Panc1 (cell line): ENCODE results near the gene FBXO17. TPM values are rescaled to one million over a fixed set of nuclear protein-coding genes. Genes with fewer than 3 reads are reported as not detected.

Experiments
- ATAC-seq: fragments of 200-7000 bp; cut with Tn5 transposase; 2 replicates; pipeline ENCODE4 v1.9.1; 2020; ENCODE audit warnings: mild to moderate bottlenecking, moderate library complexity
- BruUV-seq: library from RNA; stranded (reverse); fragments of 400-500 nt; replicated peaks from 2 replicates; lab custom pipeline; 2021; lab: Mats Ljungman, UMichigan
- CTCF ChIA-PET: fragments of 300-600 bp; sonication (Branson Sonifier 250); formaldehyde crosslinking; loops from one replicate; lab custom pipeline; 2022; ENCODE audit warnings: antibody characterized with exemption; lab: Charles Lee
- POLR2A ChIA-PET: fragments of 300-600 bp; sonication (Branson Sonifier 250); formaldehyde crosslinking; loops from one replicate; lab custom pipeline; 2022; ENCODE audit warnings: antibody characterized with exemption; lab: Charles Lee
- DNase-seq: peaks from one replicate; pipeline ENCODE4 v3.0.0-alpha.2; 2010; ENCODE audit warnings: low read depth, low spot score
- H3K27ac ChIP-seq: 2 replicates; pipeline ENCODE4 v1.5.1; 2011; ENCODE audit warnings: mild to moderate bottlenecking, low read length, inconsistent platforms
- H3K27me3 ChIP-seq: fragments of 200-500 bp; sonication (Bioruptor generic); 2 replicates; pipeline ENCODE4 v1.6.0; 2014; ENCODE audit warnings: low read length, inconsistent platforms; ENCODE audit not compliant: control insufficient read depth, insufficient read depth
- H3K36me3 ChIP-seq: fragments of 200-500 bp; sonication (Bioruptor generic); 2 replicates; pipeline ENCODE4 v1.5.1; 2014; ENCODE audit warnings: inconsistent platforms, mild to moderate bottlenecking, low read length, moderate library complexity; ENCODE audit not compliant: control insufficient read depth, insufficient read depth
- H3K4me1 ChIP-seq: 2 replicates; pipeline ENCODE4 v1.5.1; 2011; ENCODE audit warnings: inconsistent platforms, mild to moderate bottlenecking, low read length, moderate library complexity; ENCODE audit not compliant: control insufficient read depth, insufficient read depth
- H3K4me3 ChIP-seq, 2 experiments: 2 replicates each; pipeline ENCODE4 v1.5.1; 2011 to 2012; ENCODE audit warnings: low read depth in 2 of 2, low read length in 2 of 2, mild to moderate bottlenecking in 2 of 2, inconsistent platforms in 1 of 2, moderate library complexity in 1 of 2
- H3K9me3 ChIP-seq: fragments of 200-500 bp; sonication (Bioruptor generic); 2 replicates; pipeline ENCODE4 v1.5.1; 2014; ENCODE audit warnings: low read depth, mild to moderate bottlenecking, inconsistent platforms, low read length, moderate library complexity; ENCODE audit not compliant: control insufficient read depth, insufficient read depth
- CTCF ChIP-seq: fragments of 450-650 bp; IDR thresholded peaks from 2 replicates; pipeline ENCODE4 v1.5.1; 2017; ENCODE audit warnings: mild to moderate bottlenecking
- POLR2AphosphoS5 ChIP-seq: IDR thresholded peaks from 2 replicates; pipeline ENCODE4 v1.6.1; 2012; ENCODE audit warnings: mild to moderate bottlenecking, low read depth, low read length, moderate library complexity
- REST ChIP-seq, 2 experiments: IDR thresholded peaks; 2 replicates each; pipeline ENCODE4 v1.6.1; 2011 to 2012; ENCODE audit warnings: low read depth in 2 of 2, control low read depth in 1 of 2, low read length in 1 of 2, mild to moderate bottlenecking in 1 of 2, moderate library complexity in 1 of 2; ENCODE audit not compliant: insufficient read depth in 1 of 2
- SIN3A ChIP-seq: IDR thresholded peaks from 2 replicates; pipeline ENCODE4 v1.6.1; 2012; ENCODE audit warnings: low read depth, mild to moderate bottlenecking, low read length, moderate library complexity, borderline replicate concordance; ENCODE audit not compliant: insufficient read depth
- TCF7L2 ChIP-seq: IDR thresholded peaks from 2 replicates; pipeline ENCODE4 v1.6.1; 2011; ENCODE audit warnings: mild to moderate bottlenecking, low read depth, low read length, inconsistent platforms
- in situ Hi-C: cut with HindIII; loops from 2 replicates; pipeline ENCODE4 v1.10.0; 2016; ENCODE audit warnings: low sequenced_read_pairs, low pct_unique_long_range_greater_than_20kb
- intact Hi-C: fragments of 100-400 bp; cut with micrococcal nuclease; formaldehyde crosslinking; loops from one replicate; pipeline ENCODE4 v1.10.0; 2022; ENCODE audit not compliant: unreplicated experiment
- total RNA-seq: library from RNA; stranded (reverse); gene quantifications from one replicate; pipeline ENCODE4 v1.2.1, GENCODE V29; 2021; ENCODE audit not compliant: unreplicated experiment

Gene FBXO17
- total RNA-seq, 1 experiment from 2014 or later = 411 TPM

- no peaks in the 10 kb centered on the region for H3K4me1 ChIP-seq
- no peak for TF ChIP-seq SIN3A
- no peak for TF ChIP-seq TCF7L2
- H3K27ac ChIP-seq = no peak overlapping the region
- ATAC-seq (no peak), DNase-seq (no peak)
- intact Hi-C loops = no loop called here
- H3K27me3 ChIP-seq = no peaks in the 10 kb centered on the region
- no peak overlapping the region for H3K4me3 ChIP-seq
- in situ Hi-C loops = no loop called here
- POLR2A ChIA-PET = no interaction called here
- CTCF ChIA-PET = no interaction called here
- BruUV-seq = no TSS peak
- H3K36me3 ChIP-seq = no peaks in the 10 kb centered on the region
- no peaks in the 10 kb centered on the region for H3K9me3 ChIP-seq
Measured at GRCh38 chr19:38892841-38893240, 82.7 kb downstream of the FBXO17 start.

DNA sequence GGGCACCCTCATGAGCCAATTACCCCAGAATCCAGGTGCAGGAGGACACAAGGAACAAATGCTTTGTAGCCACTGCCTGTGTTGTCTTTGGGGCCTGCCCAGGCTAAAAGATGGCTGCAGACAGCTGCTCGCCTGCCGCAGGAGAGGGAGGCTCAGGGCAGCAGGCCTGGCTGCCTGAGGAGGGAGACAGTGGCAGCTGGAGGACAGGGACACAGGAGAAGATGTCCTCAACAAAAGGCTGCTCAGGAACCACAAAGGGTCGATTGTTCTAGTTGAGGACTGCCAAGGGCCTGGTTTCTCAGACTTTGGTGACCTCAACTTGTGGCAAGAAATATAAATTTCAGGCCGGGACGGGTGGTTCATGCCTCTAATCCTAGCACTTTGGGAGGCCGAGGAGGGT is 83.8 kb downstream of the FBXO17 start:
- in situ Hi-C loops = no loop called here
- Histone ChIP-seq H3K27ac (no peak overlapping the region), H3K36me3 (no peaks in the 10 kb centered on the region), H3K9me3 (no peaks in the 10 kb centered on the region), H3K4me3 (no peak overlapping the region), H3K27me3 (no peaks in the 10 kb centered on the region), H3K4me1 (no peaks in the 10 kb centered on the region)
- CTCF ChIA-PET = no interaction called here
- ATAC-seq (no peak), DNase-seq (no peak)
- TF ChIP-seq CTCF (no peak), SIN3A (no peak), REST (IDR thresholded peaks at IDR 0.05; ENCODE audit: insufficient read depth in 1 of 2, low read depth in 2 of 2, low read length in 1 of 2) (no peak), TCF7L2 (no peak), POLR2AphosphoS5 (no peak)
- POLR2A ChIA-PET = interaction anchor here (0.7 kb wide), 1 partner anchor 32 kb away, joined by 5 read pairs; no protein-coding TSS in a partner anchor
- BruUV-seq = no TSS peak
- intact Hi-C loops = no loop called here

Other genes with a start within 250 kb of the FBXO17 start
- 58.5 TPM for gene CAPN12, start 231.3 kb downstream of the FBXO17 start, total RNA-seq
- not detected for gene LGALS7, start 202.2 kb downstream of the FBXO17 start, total RNA-seq
- gene LGALS7B, start 186.5 kb downstream of the FBXO17 start, total RNA-seq = 3.6 TPM
- 3.9 TPM for gene LGALS4, start 162.8 kb downstream of the FBXO17 start, total RNA-seq
- 945 TPM for gene ECH1, start 143.9 kb downstream of the FBXO17 start, total RNA-seq
- 749 TPM for gene HNRNPL, start 125.8 kb downstream of the FBXO17 start, total RNA-seq
- 1.3 TPM for gene RINL, start 97.5 kb downstream of the FBXO17 start, total RNA-seq
- gene SIRT2, start 76.1 kb downstream of the FBXO17 start, total RNA-seq = 162 TPM
- gene NFKBIB, start 75.8 kb downstream of the FBXO17 start, total RNA-seq = 185 TPM
- gene CCER2, start 63.6 kb downstream of the FBXO17 start, total RNA-seq = 1.3 TPM
- gene SARS2, start 45.0 kb downstream of the FBXO17 start, total RNA-seq = 186 TPM
- 511 TPM for gene MRPS12, start 44.8 kb downstream of the FBXO17 start, total RNA-seq
- 443 TPM for gene FBXO27, start 56.8 kb upstream of the FBXO17 start, total RNA-seq
- 10.3 TPM for gene ACP7, start 108.6 kb upstream of the FBXO17 start, total RNA-seq
- gene PAK4, start 150.0 kb upstream of the FBXO17 start, total RNA-seq = 311 TPM
- gene NCCRP1, start 221.2 kb upstream of the FBXO17 start, total RNA-seq = 0.46 TPM
- 0.33 TPM for gene SYCN, start 228.5 kb upstream of the FBXO17 start, total RNA-seq